ENCODE data around the gene AMER3.

DNA sequence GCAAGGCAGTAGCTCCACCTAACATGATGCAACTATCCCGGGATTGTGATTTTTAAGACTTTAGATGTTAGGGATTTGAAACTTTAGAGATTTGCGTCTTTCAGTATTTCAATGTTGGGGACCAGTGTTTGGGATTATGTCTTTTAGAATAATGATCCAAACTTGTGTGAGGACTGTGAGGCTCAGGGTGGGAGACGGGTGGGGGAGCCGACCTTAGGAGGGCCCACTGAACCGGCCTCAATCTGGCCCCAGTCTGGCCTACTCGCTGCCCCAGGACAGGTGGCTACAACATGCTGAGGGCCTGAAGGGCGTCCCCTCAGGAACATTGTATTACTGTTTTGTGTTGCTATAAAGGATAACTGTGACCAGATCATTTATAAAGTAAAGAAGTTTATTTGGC is 10.7 kb downstream of the AMER3 start:
- TF ChIP-seq CEBPB (IDR thresholded peaks at IDR 0.05), result no peak
- TF ChIP-seq RAD21 (IDR thresholded peaks at IDR 0.05; ENCODE audit: low read depth), result no peak
- TF ChIP-seq, protein P1, sequence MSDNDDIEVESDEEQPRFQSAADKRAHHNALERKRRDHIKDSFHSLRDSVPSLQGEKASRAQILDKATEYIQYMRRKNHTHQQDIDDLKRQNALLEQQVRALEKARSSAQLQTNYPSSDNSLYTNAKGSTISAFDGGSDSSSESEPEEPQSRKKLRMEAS (IDR thresholded peaks at IDR 0.05), result no peak
- TF ChIP-seq EGR1 (IDR thresholded peaks at IDR 0.05), result no peak
